Measurements from ENCODE around the gene FAM222B. TPM values are rescaled to one million over a fixed set of nuclear protein-coding genes. Genes with fewer than 3 reads are reported as not detected.
"Not testable (repeated sequence)": the region's sequence is repeated elsewhere in the genome, so short reads cannot be mapped to it uniquely, and the experiment has no call there.

The FAM222B gene
- polyA plus RNA-seq, 2 of the 4 experiments (the other 2 are of a cell fraction): 10.7 to 15.6 TPM

GRCh38 chr17:28724500-28725165 lies 118.0 kb downstream of the FAM222B start:
- ChIA-PET CTCF (interaction anchor here (1.0 to 17.5 kb wide), 9 partner anchors 9 to 391 kb away, joined by 3 to 977 read pairs (median 67); partner anchors contain the start of genes DHRS13, FLOT2, PHF12 and PROCA1), POLR2A (interaction anchor here (0.6 to 5.3 kb wide), 8 partner anchors 9 to 568 kb away, joined by 3 to 369 read pairs (median 4); partner anchors contain the start of genes BLTP2, PHF12, PROCA1 and TRAF4)
- 67% methylated on average over 10 of the region's 10 CpGs for WGBS (ENCODE audit: missing lambda C conversion rate)
- Histone ChIP-seq H3K4me2 (peak overlapping the region; percentile 92), H3K27ac (peak overlapping the region; percentile 94 to 98), H3K9me3 (no peaks in the 10 kb centered on the region), H3K4me1 (peaks cover 47% of the 10 kb centered on the region), H3K4me3 (peak overlapping the region; percentile 63)
- peak in 1 of 2 experiments; percentile 47 for DNase-seq (ENCODE audit: low read depth in 1 of 2, low spot score in 1 of 2)
- FAIRE-seq: no peak
- no peak for ATAC-seq
- TF ChIP-seq EHF (CRISPR knock-in tag; IDR thresholded peaks at IDR 0.05): 0 out of 2 replicates have a peak, but pooled peaks have one; percentile 10
- TF ChIP-seq TP53 (CRISPR knock-in tag; IDR thresholded peaks at IDR 0.05): 0 out of 2 replicates have a peak, but pooled peaks have one; percentile 80
- TF ChIP-seq TFCP2L1 (CRISPR knock-in tag; IDR thresholded peaks at IDR 0.05): 0 out of 2 replicates have a peak, but pooled peaks have one; percentile 4
- peak; percentile 33 for TF ChIP-seq HOXA7 (CRISPR knock-in tag; IDR thresholded peaks at IDR 0.05)
- TF ChIP-seq FOSB (CRISPR knock-in tag; IDR thresholded peaks at IDR 0.05): peak; percentile 37
- TF ChIP-seq ELK1 (IDR thresholded peaks at IDR 0.05; ENCODE audit: low read depth, low read length): no peak
- no peak for TF ChIP-seq SREBF2 (IDR thresholded peaks at IDR 0.05)
- 0 out of 2 replicates have a peak, but pooled peaks have one; percentile 20 for TF ChIP-seq POLR2AphosphoS2 (conservative IDR thresholded peaks at IDR 0.05; ENCODE audit: low read length)
- peak; percentile 40 for TF ChIP-seq CHD2 (IDR thresholded peaks at IDR 0.05; ENCODE audit: low read length, partially characterized antibody)
- 0 out of 2 replicates have a peak, but pooled peaks have one; percentile 1 for TF ChIP-seq GATA3 (IDR thresholded peaks at IDR 0.05; ENCODE audit: borderline replicate concordance)

GRCh38 chr17:28723836-28724499 lies 118.6 kb downstream of the FAM222B start:
- not testable (repeated sequence) for H3K9me3 ChIP-seq; ATAC-seq; FAIRE-seq; DNase-seq (ENCODE audit: low read depth in 1 of 2, low spot score in 1 of 2)
- POLR2A ChIA-PET: interaction anchor here (0.7 to 5.2 kb wide), 4 partner anchors 13 to 79 kb away, joined by 3 to 369 read pairs (median 8); partner anchors contain the start of genes BLTP2, PROCA1 and TRAF4
- TF ChIP-seq PBX3 (IDR thresholded peaks at IDR 0.05): 0 out of 2 replicates have a peak, but pooled peaks have one; percentile 5
- 0 out of 2 replicates have a peak, but pooled peaks have one; percentile 12 for TF ChIP-seq REST (IDR thresholded peaks at IDR 0.05)
- TF ChIP-seq JUN (IDR thresholded peaks at IDR 0.05): 0 out of 5 replicates have a peak, but pooled peaks of 1 of the 2 experiments have one; percentile 23
- Histone ChIP-seq H3K4me3 (peak overlapping the region; percentile 63; the same call in 2 of the 3 replicates), H3K4me1 (peaks cover 44% of the 10 kb centered on the region), H3K4me2 (peak overlapping the region; percentile 92), H3K27ac (peak overlapping the region in 1 of 2 experiments; percentile 94; a peak in 3 of 6 replicates)
- CTCF ChIA-PET: interaction anchor here (2.2 to 17.5 kb wide), 6 partner anchors 8 to 391 kb away, joined by 14 to 977 read pairs (median 92); partner anchors contain the start of genes PHF12, PROCA1 and TRAF4
- 70% methylated on average over 4 of the region's 4 CpGs for WGBS (ENCODE audit: missing lambda C conversion rate)

All from A549 (cell line).